GM23338 (cell line): ENCODE results near the gene OR2B2. TPM values are rescaled to one million over a fixed set of nuclear protein-coding genes. Genes with fewer than 3 reads are reported as not detected.

ENCODE experiments used
- ATAC-seq: fragments of 200-7000 bp; cut with Tn5 transposase; 3 replicates; pipeline ENCODE4 v1.9.1; 2020
- DNase-seq: peaks from one replicate; pipeline ENCODE4 v3.0.0-alpha.2; 2015; ENCODE audit warnings: low spot score
- H2AFZ ChIP-seq: fragments of 200-600 bp; sonication (generic); 2 replicates; pipeline ENCODE4 v1.8.0; 2016; ENCODE audit warnings: antibody characterized with exemption, mild to moderate bottlenecking, moderate library complexity
- H3F3A ChIP-seq: fragments of 200-600 bp; sonication (generic); replicated peaks from 2 replicates; pipeline ENCODE4 v1.8.0; 2017; ENCODE audit warnings: antibody characterized with exemption, mixed run types, low read depth
- H3K27ac ChIP-seq: fragments of 200-600 bp; sonication (generic); 2 replicates; pipeline ENCODE4 v1.6.1; 2016; ENCODE audit warnings: low read depth
- H3K27me3 ChIP-seq: fragments of 200-600 bp; sonication (generic); 2 replicates; pipeline ENCODE4 v1.8.0; 2016; ENCODE audit warnings: mild to moderate bottlenecking, mixed run types, moderate library complexity; ENCODE audit not compliant: insufficient read depth
- H3K36me3 ChIP-seq: fragments of 200-600 bp; sonication (generic); 2 replicates; pipeline ENCODE4 v1.8.0; 2016; ENCODE audit warnings: mild to moderate bottlenecking; ENCODE audit not compliant: insufficient read depth
- H3K4me1 ChIP-seq: fragments of 200-600 bp; sonication (generic); 2 replicates; pipeline ENCODE4 v1.8.0; 2016; ENCODE audit warnings: mild to moderate bottlenecking, moderate library complexity; ENCODE audit not compliant: insufficient read depth
- H3K4me2 ChIP-seq: fragments of 200-600 bp; sonication (generic); 2 replicates; pipeline ENCODE4 v1.7.1; 2017; ENCODE audit warnings: mixed run types
- H3K4me3 ChIP-seq: fragments of 200-600 bp; sonication (generic); 2 replicates; pipeline ENCODE4 v1.6.1; 2016; ENCODE audit warnings: mixed run types
- H3K79me2 ChIP-seq: fragments of 200-600 bp; sonication (generic); replicated peaks from 2 replicates; pipeline ENCODE4 v1.8.0; 2017; ENCODE audit warnings: mild to moderate bottlenecking; ENCODE audit not compliant: insufficient read depth
- H3K9me2 ChIP-seq: fragments of 200-600 bp; sonication (generic); 2 replicates; pipeline ENCODE4 v1.8.0; 2017; ENCODE audit not compliant: insufficient read depth
- H4K20me1 ChIP-seq: fragments of 200-600 bp; sonication (generic); replicated peaks from 2 replicates; pipeline ENCODE4 v1.8.0; 2017; ENCODE audit warnings: mild to moderate bottlenecking; ENCODE audit not compliant: insufficient read depth
- H3K27ac Mint-ChIP-seq: 2 replicates; pipeline ENCODE4 v1.8.0; 2020; ENCODE audit warnings: inconsistent platforms, mild to moderate bottlenecking, moderate library complexity, mixed read lengths
- H3K27me3 Mint-ChIP-seq: 3 replicates; pipeline ENCODE4 v1.8.0; 2022; ENCODE audit warnings: low read depth, mild to moderate bottlenecking, moderate library complexity, mixed read lengths, inconsistent platforms; ENCODE audit not compliant: insufficient read depth, poor library complexity
- H3K36me3 Mint-ChIP-seq: 3 replicates; pipeline ENCODE4 v1.8.0; 2021; ENCODE audit warnings: low read depth, mild to moderate bottlenecking, inconsistent platforms, moderate library complexity, mixed read lengths
- H3K4me1 Mint-ChIP-seq: 3 replicates; pipeline ENCODE4 v1.8.0; 2020; ENCODE audit warnings: mild to moderate bottlenecking, inconsistent platforms, mixed read lengths
- H3K4me3 Mint-ChIP-seq: 3 replicates; pipeline ENCODE4 v1.8.0; 2021; ENCODE audit warnings: moderate library complexity, mild to moderate bottlenecking, inconsistent platforms, mixed read lengths
- H3K9me3 Mint-ChIP-seq: 3 replicates; pipeline ENCODE4 v1.8.0; 2020; ENCODE audit warnings: moderate library complexity, mild to moderate bottlenecking, inconsistent platforms, mixed read lengths
- CREB1 ChIP-seq: fragments of 250-450 bp; sonication (Bioruptor Pico); IDR thresholded peaks from 2 replicates; pipeline ENCODE4 v1.5.0; 2020; ENCODE audit warnings: low read depth, mild to moderate bottlenecking, moderate library complexity
- CTCF ChIP-seq, 2 experiments: fragments of 200-600 bp in 1 of 2; sonication (generic) in 1 of 2; conservative IDR thresholded peaks; 2 replicates each; pipeline versions ENCODE4 v1.5.1 to v1.6.1; 2016 to 2017; ENCODE audit warnings: antibody characterized with exemption in 2 of 2, low read depth in 2 of 2, mild to moderate bottlenecking in 2 of 2, moderate library complexity in 1 of 2
- ETS1 ChIP-seq: IDR thresholded peaks from 2 replicates; pipeline ENCODE4 v1.6.1; 2016; ENCODE audit warnings: antibody characterized with exemption
- EZH2 ChIP-seq: fragments of 200-600 bp; sonication (generic); IDR thresholded peaks from one replicate; pipeline ENCODE4 v1.8.0; 2017; ENCODE audit warnings: antibody characterized with exemption, mild to moderate bottlenecking, low read depth; ENCODE audit not compliant: unreplicated experiment
- EZH2phosphoT487 ChIP-seq: fragments of 200-600 bp; sonication (generic); IDR thresholded peaks from one replicate; pipeline ENCODE4 v1.8.1; 2018; ENCODE audit warnings: antibody characterized with exemption; ENCODE audit not compliant: unreplicated experiment
- NANOG ChIP-seq: IDR thresholded peaks from 2 replicates; pipeline ENCODE4 v1.6.1; 2016; ENCODE audit warnings: antibody characterized with exemption, borderline replicate concordance
- POLR2AphosphoS5 ChIP-seq: IDR thresholded peaks from 2 replicates; pipeline ENCODE4 v1.6.1; 2016; ENCODE audit warnings: antibody characterized with exemption, low read depth
- ZNF114 ChIP-seq: fragments of 250-450 bp; sonication (Bioruptor Pico); IDR thresholded peaks from 2 replicates; pipeline ENCODE4 v1.5.0; 2020; ENCODE audit warnings: mild to moderate bottlenecking, moderate library complexity
- ZNF331 ChIP-seq: fragments of 250-450 bp; sonication (Bioruptor Pico); IDR thresholded peaks from 2 replicates; pipeline ENCODE4 v1.5.0; 2020; ENCODE audit warnings: low read depth, mild to moderate bottlenecking, moderate library complexity
- polyA plus RNA-seq: library from polyadenylated mRNA; unstranded; fragments of >200 nt; fragmentation: Nextera tagmentation; extraction: Ambion mirVana; gene quantifications from 2 replicates; pipeline ENCODE4 v1.2.1, GENCODE V29; 2016
- total RNA-seq: library from RNA; depleted of rRNA; stranded (reverse); fragments of >200 nt; shearing (Covaris generic); gene quantifications from 2 replicates; pipeline ENCODE4 v1.2.3, GENCODE V29; 2014
- TF ChIP-seq, protein P1 (sequence below): IDR thresholded peaks from one replicate; pipeline ENCODE4 v1.6.1; 2018; ENCODE audit warnings: antibody characterized with exemption; ENCODE audit not compliant: unreplicated experiment

Gene OR2B2
- total and polyA plus RNA-seq, 2 experiments from 2014 or later: 0.38 TPM; not detected in 1

DNA sequence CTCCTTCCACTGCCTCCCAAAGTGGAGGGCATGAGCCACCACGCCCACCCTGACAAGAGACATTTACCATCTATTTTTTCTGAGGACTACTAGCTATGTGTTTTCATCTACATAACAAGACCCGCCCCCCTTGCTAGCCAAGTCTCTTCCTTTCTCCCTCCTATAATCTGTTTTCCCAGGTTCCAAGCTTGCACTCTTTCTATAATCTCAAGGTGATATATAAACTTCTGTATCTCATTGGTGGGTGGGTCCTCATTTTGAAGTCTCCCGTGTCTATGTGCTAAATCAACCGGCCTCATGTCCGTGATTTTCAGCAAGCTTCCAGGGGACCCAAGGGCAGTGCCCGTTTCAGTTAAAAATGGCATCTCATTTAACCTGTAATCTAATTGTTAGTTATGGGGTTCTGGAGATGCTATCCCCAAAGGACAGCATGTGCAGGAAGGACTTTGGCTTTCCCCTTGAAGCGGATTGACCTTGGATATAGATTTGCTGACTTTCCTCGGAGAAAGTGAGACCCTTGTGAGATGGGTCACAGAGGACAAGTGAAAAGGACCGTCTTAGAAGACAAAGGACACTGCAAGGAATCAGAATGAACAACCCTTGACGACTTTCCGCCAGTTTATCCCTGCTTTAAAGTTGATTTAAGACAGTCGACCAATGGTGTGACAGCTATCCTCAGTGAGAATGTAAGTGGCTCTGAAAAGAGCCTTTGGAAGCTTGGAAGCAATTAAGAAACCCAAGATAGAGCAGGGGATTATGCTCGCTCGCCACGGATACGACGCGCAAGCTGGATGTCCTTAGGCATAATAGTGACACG, 22.4 kb downstream of the OR2B2 start:
- peak overlapping the region; percentile 82 for H3K4me2 ChIP-seq
- no peak for TF ChIP-seq ETS1
- no peak for TF ChIP-seq CREB1
- TF ChIP-seq POLR2AphosphoS5: peak; percentile 45; the same call in 1 of the 2 replicates
- TF ChIP-seq ZNF114: no peak
- no peak for TF ChIP-seq EZH2phosphoT487
- TF ChIP-seq NANOG: no peak
- peaks cover 16% of the 10 kb centered on the region for H3K79me2 ChIP-seq
- peaks cover 9% of the 10 kb centered on the region; the same call in 2 of the 3 replicates for H3K36me3 Mint-ChIP-seq
- no peak overlapping the region for H2AFZ ChIP-seq
- ATAC-seq (peak; percentile 5), DNase-seq (peak; percentile 82)
- H3K4me1 Mint-ChIP-seq: peaks cover 33% of the 10 kb centered on the region
- peaks cover 9% of the 10 kb centered on the region for H3K9me3 Mint-ChIP-seq
- H3K4me1 ChIP-seq: peaks cover 27% of the 10 kb centered on the region
- no peak overlapping the region for H3K4me3 Mint-ChIP-seq
- no peaks in the 10 kb centered on the region for H4K20me1 ChIP-seq
- peak overlapping the region; percentile 99 for H3K27ac ChIP-seq
- peaks cover 20% of the 10 kb centered on the region for H3F3A ChIP-seq
- H3K4me3 ChIP-seq: peak overlapping the region; percentile 76
- peaks cover 36% of the 10 kb centered on the region for H3K27me3 Mint-ChIP-seq
- H3K36me3 ChIP-seq: no peaks in the 10 kb centered on the region
- peak overlapping the region; percentile 99 for H3K27ac Mint-ChIP-seq
- H3K27me3 ChIP-seq: no peaks in the 10 kb centered on the region
- H3K9me2 ChIP-seq: no peaks in the 10 kb centered on the region

DNA sequence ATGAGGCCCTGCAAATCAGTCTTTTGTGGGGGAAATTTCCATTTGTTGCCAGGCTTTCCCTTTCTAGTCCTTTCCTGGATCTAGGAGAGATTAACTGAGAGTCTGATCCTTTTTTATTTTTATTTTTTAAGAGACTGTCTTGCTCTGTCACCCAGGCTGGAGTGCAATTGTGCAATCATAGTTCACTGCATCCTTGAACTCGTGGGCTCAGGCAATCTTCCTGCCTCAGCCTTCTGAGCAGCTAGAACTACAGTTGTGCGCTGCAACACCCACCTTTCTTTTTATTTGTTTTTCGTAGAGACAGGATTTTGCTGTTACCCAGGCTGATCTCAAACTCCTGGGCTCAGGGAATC, 22.9 kb downstream of the OR2B2 start:
- Histone ChIP-seq H3K27me3 (no peaks in the 10 kb centered on the region), H3K9me2 (no peaks in the 10 kb centered on the region), H3K27ac (peak overlapping the region; percentile 99), H3K79me2 (peaks cover 10% of the 10 kb centered on the region), H4K20me1 (no peaks in the 10 kb centered on the region), H2AFZ (no peak overlapping the region), H3K4me1 (peaks cover 32% of the 10 kb centered on the region), H3K4me2 (peak overlapping the region; percentile 82), H3K4me3 (peak overlapping the region; percentile 76), H3K36me3 (no peaks in the 10 kb centered on the region), H3F3A (peaks cover 20% of the 10 kb centered on the region)
- peaks cover 9% of the 10 kb centered on the region for H3K9me3 Mint-ChIP-seq
- no peak for ATAC-seq
- peaks cover 41% of the 10 kb centered on the region for H3K27me3 Mint-ChIP-seq
- H3K36me3 Mint-ChIP-seq: peaks cover 9% of the 10 kb centered on the region; the same call in 2 of the 3 replicates
- no peak overlapping the region for H3K4me3 Mint-ChIP-seq
- H3K27ac Mint-ChIP-seq: peak overlapping the region; percentile 99
- no peak for DNase-seq
- H3K4me1 Mint-ChIP-seq: peaks cover 37% of the 10 kb centered on the region
- no peak for TF ChIP-seq ETS1
- TF ChIP-seq POLR2AphosphoS5: no peak
- TF ChIP-seq EZH2: no peak
- no peak for TF ChIP-seq CREB1
- no peak for TF ChIP-seq ZNF331
- no peak for TF ChIP-seq CTCF (conservative IDR thresholded peaks at IDR 0.05; ENCODE audit: low read depth in 2 of 2)
- TF ChIP-seq, protein P1, sequence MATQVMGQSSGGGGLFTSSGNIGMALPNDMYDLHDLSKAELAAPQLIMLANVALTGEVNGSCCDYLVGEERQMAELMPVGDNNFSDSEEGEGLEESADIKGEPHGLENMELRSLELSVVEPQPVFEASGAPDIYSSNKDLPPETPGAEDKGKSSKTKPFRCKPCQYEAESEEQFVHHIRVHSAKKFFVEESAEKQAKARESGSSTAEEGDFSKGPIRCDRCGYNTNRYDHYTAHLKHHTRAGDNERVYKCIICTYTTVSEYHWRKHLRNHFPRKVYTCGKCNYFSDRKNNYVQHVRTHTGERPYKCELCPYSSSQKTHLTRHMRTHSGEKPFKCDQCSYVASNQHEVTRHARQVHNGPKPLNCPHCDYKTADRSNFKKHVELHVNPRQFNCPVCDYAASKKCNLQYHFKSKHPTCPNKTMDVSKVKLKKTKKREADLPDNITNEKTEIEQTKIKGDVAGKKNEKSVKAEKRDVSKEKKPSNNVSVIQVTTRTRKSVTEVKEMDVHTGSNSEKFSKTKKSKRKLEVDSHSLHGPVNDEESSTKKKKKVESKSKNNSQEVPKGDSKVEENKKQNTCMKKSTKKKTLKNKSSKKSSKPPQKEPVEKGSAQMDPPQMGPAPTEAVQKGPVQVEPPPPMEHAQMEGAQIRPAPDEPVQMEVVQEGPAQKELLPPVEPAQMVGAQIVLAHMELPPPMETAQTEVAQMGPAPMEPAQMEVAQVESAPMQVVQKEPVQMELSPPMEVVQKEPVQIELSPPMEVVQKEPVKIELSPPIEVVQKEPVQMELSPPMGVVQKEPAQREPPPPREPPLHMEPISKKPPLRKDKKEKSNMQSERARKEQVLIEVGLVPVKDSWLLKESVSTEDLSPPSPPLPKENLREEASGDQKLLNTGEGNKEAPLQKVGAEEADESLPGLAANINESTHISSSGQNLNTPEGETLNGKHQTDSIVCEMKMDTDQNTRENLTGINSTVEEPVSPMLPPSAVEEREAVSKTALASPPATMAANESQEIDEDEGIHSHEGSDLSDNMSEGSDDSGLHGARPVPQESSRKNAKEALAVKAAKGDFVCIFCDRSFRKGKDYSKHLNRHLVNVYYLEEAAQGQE: no peak
